NK-92 (cell line): Measurements from ENCODE around the gene XRCC2.

Experiments
- DNase-seq: peaks from one replicate; lab custom pipeline; 2025; ENCODE audit not compliant: unreplicated experiment; lab: John Stamatoyannopoulos, UW

The XRCC2 gene

GRCh38 chr7:152618427-152618826 is 57.5 kb downstream of the XRCC2 start:
- DNase-seq: no peak

- no peak for DNase-seq
Measured at GRCh38 chr7:152617056-152617455, 58.9 kb downstream of the XRCC2 start.

GRCh38 chr7:152615031-152615741 is 60.8 kb downstream of the XRCC2 start:
- DNase-seq: no peak

- DNase-seq: no peak
Measured at GRCh38 chr7:152608656-152609055, 67.3 kb downstream of the XRCC2 start.

GRCh38 chr7:152608208-152608607 is 67.7 kb downstream of the XRCC2 start:
- no peak for DNase-seq

GRCh38 chr7:152607007-152607406 is 68.9 kb downstream of the XRCC2 start:
- DNase-seq: no peak

- DNase-seq: no peak
Measured at GRCh38 chr7:152602962-152603361, 73.0 kb downstream of the XRCC2 start.

- no peak for DNase-seq
Measured at GRCh38 chr7:152601305-152601798, 74.6 kb downstream of the XRCC2 start.

- no peak for DNase-seq
Measured at GRCh38 chr7:152600266-152600665, 75.7 kb downstream of the XRCC2 start.

- no peak for DNase-seq
Measured at GRCh38 chr7:152597507-152597906, 78.4 kb downstream of the XRCC2 start.

- no peak for DNase-seq
Measured at GRCh38 chr7:152596824-152597223, 79.1 kb downstream of the XRCC2 start.
